ENCODE measurements around the gene ZNF143.

Gene ZNF143

GRCh38 chr11:9550191-9550628, 89.4 kb downstream of the ZNF143 start:
- no peak for DNase-seq

- no peak for DNase-seq
Observed at GRCh38 chr11:9561279-9561982, 100.6 kb downstream of the ZNF143 start.

GRCh38 chr11:9562716-9563115, 101.9 kb downstream of the ZNF143 start:
- no peak for DNase-seq

GRCh38 chr11:9563196-9563730, 102.5 kb downstream of the ZNF143 start:
- DNase-seq, result no peak

- DNase-seq, result no peak
Observed at GRCh38 chr11:9565822-9566560, 105.2 kb downstream of the ZNF143 start.

GRCh38 chr11:9566561-9567063, 105.8 kb downstream of the ZNF143 start:
- no peak for DNase-seq

GRCh38 chr11:9567401-9567800, 106.6 kb downstream of the ZNF143 start:
- no peak for DNase-seq

- DNase-seq, result no peak
Observed at GRCh38 chr11:9568161-9568853, 107.5 kb downstream of the ZNF143 start.

- DNase-seq, result no peak
Observed at GRCh38 chr11:9568854-9569587, 108.2 kb downstream of the ZNF143 start.

GRCh38 chr11:9569588-9570164, 108.9 kb downstream of the ZNF143 start:
- no peak for DNase-seq

- DNase-seq, result no peak
Observed at GRCh38 chr11:9570313-9571025, 109.7 kb downstream of the ZNF143 start.

GRCh38 chr11:9571071-9571762, 110.4 kb downstream of the ZNF143 start:
- no peak for DNase-seq

- DNase-seq, result no peak
Observed at GRCh38 chr11:9571763-9572115, 110.9 kb downstream of the ZNF143 start.

- peak; percentile 97 for DNase-seq
Observed at GRCh38 chr11:9573052-9573774, 112.4 kb downstream of the ZNF143 start, which contains the start of gene WEE1. TSS of gene WEE1 (plus strand) at chr11:9573670. CDS start at chr11:9573934, 264 bp downstream.

- DNase-seq, result no peak
Observed at GRCh38 chr11:9573775-9574621, 113.2 kb downstream of the ZNF143 start.

- peak; percentile 42 for DNase-seq
Observed at GRCh38 chr11:9574622-9575259, 113.9 kb downstream of the ZNF143 start.

GRCh38 chr11:9575260-9576240, 114.7 kb downstream of the ZNF143 start:
- DNase-seq, result no peak
